B cell (primary cell): ENCODE data around the gene HSD17B12. TPM values are rescaled to one million over a fixed set of nuclear protein-coding genes. Genes with fewer than 3 reads are reported as not detected.

Experiments used
- ATAC-seq: fragments of 200-7000 bp; cut with Tn5 transposase; one replicate; pipeline ENCODE4 v1.10.0; 2021; ENCODE audit warnings: low read depth, mild to moderate bottlenecking, moderate number of reproducible peaks, moderate library complexity
- CTCF ChIA-PET: fragments of 350-600 bp; sonication (Branson Sonifier 250); formaldehyde crosslinking; loops from one replicate; lab custom pipeline; 2021; ENCODE audit warnings: antibody characterized with exemption, inconsistent platforms; lab: Charles Lee
- POLR2A ChIA-PET: fragments of 350-600 bp; sonication (Branson Sonifier 250); formaldehyde crosslinking; loops from one replicate; lab custom pipeline; 2021; ENCODE audit warnings: antibody characterized with exemption; lab: Charles Lee
- DNase-seq: peaks from one replicate; pipeline ENCODE4 v3.0.0; 2013
- H2AFZ ChIP-seq: 2 replicates; pipeline ENCODE4 v1.6.1; 2012; ENCODE audit warnings: mild to moderate bottlenecking, low read depth, low read length; ENCODE audit not compliant: insufficient read depth, poor library complexity, severe bottlenecking
- H3K27ac ChIP-seq, 2 donors: 1 replicate in 1 of 2; 2 replicates in 1 of 2; pipeline ENCODE4 v1.5.1; 2012 to 2013; ENCODE audit warnings: low read length in 2 of 2, mild to moderate bottlenecking in 2 of 2, moderate library complexity in 1 of 2
- H3K27me3 ChIP-seq, 4 experiments: fragments of 200-600 bp in 1 of 4; sonication (generic) in 1 of 4; replicated peaks in 1 of 4; 1 replicate in 2 of 4; 2 replicates in 2 of 4; pipeline versions ENCODE4 v1.6.1 to v1.7.0; 2013 to 2016; ENCODE audit warnings: low read length in 3 of 4, mild to moderate bottlenecking in 2 of 4, mixed read lengths in 1 of 4, moderate library complexity in 1 of 4; ENCODE audit not compliant: insufficient read depth in 4 of 4, control insufficient read depth in 3 of 4; ENCODE audit errors: control extremely low read depth in 1 of 4
- H3K36me3 ChIP-seq, 2 experiments: replicated peaks in 1 of 2; 1 replicate in 1 of 2; 2 replicates in 1 of 2; pipeline versions ENCODE4 v1.6.1 to v1.7.1; 2013; ENCODE audit warnings: low read length in 1 of 2; ENCODE audit not compliant: insufficient read depth in 2 of 2, control insufficient read depth in 1 of 2; ENCODE audit errors: control extremely low read depth in 1 of 2, extremely low read depth in 1 of 2
- H3K4me1 ChIP-seq, 2 donors: fragments of 200-600 bp in 1 of 2; sonication (generic) in 1 of 2; 1 replicate in 1 of 2; 2 replicates in 1 of 2; pipeline versions ENCODE4 v1.5.1 to v1.6.1; 2013 to 2017; ENCODE audit warnings: low read length in 2 of 2; ENCODE audit not compliant: control insufficient read depth in 2 of 2, insufficient read depth in 2 of 2
- H3K4me2 ChIP-seq: replicated peaks from 2 replicates; pipeline ENCODE3; 2012; ENCODE audit warnings: mild to moderate bottlenecking, low read depth, low read length; ENCODE audit not compliant: poor library complexity, severe bottlenecking
- H3K4me3 ChIP-seq, 5 experiments: fragments of 200-600 bp in 1 of 5; sonication (generic) in 1 of 5; 1 replicate in 3 of 5; 2 replicates in 2 of 5; pipeline versions ENCODE4 v1.5.1 to v1.7.0; 2011 to 2016; ENCODE audit warnings: low read length in 4 of 5, mild to moderate bottlenecking in 4 of 5, low read depth in 2 of 5, control low read depth in 1 of 5, moderate library complexity in 1 of 5; ENCODE audit not compliant: insufficient read depth in 1 of 5; ENCODE audit errors: control extremely low read depth in 1 of 5, extremely low read depth in 1 of 5
- H3K79me2 ChIP-seq: fragments of 200-600 bp; sonication (generic); one replicate; pipeline ENCODE4 v1.6.0; 2016; ENCODE audit warnings: low read length; ENCODE audit not compliant: control insufficient read depth, insufficient read depth
- H3K9ac ChIP-seq: fragments of 200-600 bp; sonication (generic); 2 replicates; pipeline ENCODE4 v1.6.1; 2017; ENCODE audit warnings: mild to moderate bottlenecking, low read length, moderate library complexity
- H3K9me3 ChIP-seq, 3 donors: one replicate each; pipeline versions ENCODE4 v1.6.1 to v1.7.1; 2013; ENCODE audit warnings: low read length in 2 of 3; ENCODE audit not compliant: control insufficient read depth in 2 of 3, insufficient read depth in 1 of 3; ENCODE audit errors: control extremely low read depth in 1 of 3
- H4K20me1 ChIP-seq: 2 replicates; pipeline ENCODE4 v1.6.0; 2012; ENCODE audit warnings: mild to moderate bottlenecking, low read length; ENCODE audit not compliant: insufficient read depth, control insufficient read depth, poor library complexity, severe bottlenecking
- H3K27ac Mint-ChIP-seq: one replicate; pipeline ENCODE4 v1.8.0; 2021; ENCODE audit warnings: mixed read lengths
- H3K27me3 Mint-ChIP-seq: one replicate; pipeline ENCODE4 v1.8.0; 2021; ENCODE audit warnings: mixed read lengths
- H3K4me1 Mint-ChIP-seq: one replicate; pipeline ENCODE4 v1.8.0; 2021; ENCODE audit warnings: mixed read lengths
- H3K4me3 Mint-ChIP-seq: one replicate; pipeline ENCODE4 v1.8.0; 2021; ENCODE audit warnings: mixed read lengths
- H3K9me3 Mint-ChIP-seq: one replicate; pipeline ENCODE4 v1.8.0; 2022; ENCODE audit warnings: mixed read lengths; ENCODE audit not compliant: insufficient read depth
- CTCF ChIP-seq: fragments of 200-600 bp; IDR thresholded peaks from one replicate; pipeline ENCODE4 v1.8.0; 2022; ENCODE audit warnings: antibody characterized with exemption, mild to moderate bottlenecking
- EZH2 ChIP-seq: IDR thresholded peaks from 2 replicates; pipeline ENCODE4 v1.6.1; 2012; ENCODE audit warnings: borderline replicate concordance, low read depth, mild to moderate bottlenecking, moderate library complexity, low read length; ENCODE audit not compliant: insufficient read depth, poor library complexity, severe bottlenecking
- WGBS: methylation state at CpG from one replicate; pipeline ENCODE4 v1.1.5; 2013; ENCODE audit warnings: missing lambda C conversion rate; ENCODE audit not compliant: insufficient coverage; 5-methylcytosine and 5-hydroxymethylcytosine counted together
- intact Hi-C: fragments of 100-400 bp; cut with micrococcal nuclease; formaldehyde crosslinking; loops from one replicate; pipeline ENCODE4 v1.10.0; 2022
- polyA plus RNA-seq: library from polyadenylated mRNA; depleted of rRNA; stranded (reverse); fragments of >200 nt; gene quantifications from 2 replicates; pipeline ENCODE4 v1.2.3, GENCODE V29; 2012
- total RNA-seq, 2 donors: library from RNA; stranded (reverse); fragments of 120-200 nt in 1 of 2; gene quantifications; 1 replicate in 1 of 2; 2 replicates in 1 of 2; pipeline versions ENCODE4 v1.2.3 to v1.2.4, GENCODE V29; 2013 to 2022

The HSD17B12 gene
- total and polyA plus RNA-seq, 2 donors (not counting 1 experiment from before 2014, with no cell fraction given): 13.1 to 34.6 TPM

- Histone ChIP-seq H3K36me3 (no peaks in the 10 kb centered on the region), H3K4me2 (no peak overlapping the region), H3K9ac (no peak overlapping the region), H2AFZ (no peak overlapping the region), H3K4me3 (no peak overlapping the region), H3K4me1 (peaks cover 0 to under 1% of the 10 kb centered on the region in 2 donors), H3K79me2 (no peaks in the 10 kb centered on the region), H3K27ac (no peak overlapping the region), H3K9me3 (no peaks in the 10 kb centered on the region), H4K20me1 (no peaks in the 10 kb centered on the region), H3K27me3 (peaks cover 0 to 4% (median 1%) of the 10 kb centered on the region in 4 experiments)
- no peak overlapping the region for H3K4me3 Mint-ChIP-seq
- peaks cover 3% of the 10 kb centered on the region for H3K4me1 Mint-ChIP-seq
- WGBS: 0% methylated on average over 1 of the region's 3 CpGs
- no peak for ATAC-seq
- TF ChIP-seq CTCF (no peak), EZH2 (no peak)
- peaks cover 2% of the 10 kb centered on the region for H3K9me3 Mint-ChIP-seq
- ChIA-PET CTCF (no interaction called here), POLR2A (no interaction called here)
- no peak for DNase-seq
- no peak overlapping the region for H3K27ac Mint-ChIP-seq
- H3K27me3 Mint-ChIP-seq: peaks cover 17% of the 10 kb centered on the region
- intact Hi-C loops: no loop called here
Observed at GRCh38 chr11:43674560-43674959, 6.0 kb upstream of the HSD17B12 start.

GRCh38 chr11:43676933-43677332 lies 3.6 kb upstream of the HSD17B12 start:
- no peak overlapping the region for H2AFZ ChIP-seq
- ChIA-PET POLR2A (no interaction called here), CTCF (no interaction called here)
- no CpG with 5 or more reads among the region's 2 CpGs for WGBS
- H3K4me2 ChIP-seq: no peak overlapping the region
- peaks cover 0 to 4% (median 1%) of the 10 kb centered on the region in 4 experiments for H3K27me3 ChIP-seq
- H3K4me1 Mint-ChIP-seq: peaks cover 18% of the 10 kb centered on the region
- ATAC-seq: no peak
- DNase-seq: no peak
- no peak overlapping the region for H3K27ac ChIP-seq
- H3K9ac ChIP-seq: no peak overlapping the region
- H3K79me2 ChIP-seq: no peaks in the 10 kb centered on the region
- no peak overlapping the region for H3K27ac Mint-ChIP-seq
- TF ChIP-seq EZH2 (no peak), CTCF (no peak)
- H3K4me3 Mint-ChIP-seq: no peak overlapping the region
- peaks cover 2% of the 10 kb centered on the region for H3K9me3 Mint-ChIP-seq
- H3K36me3 ChIP-seq: no peaks in the 10 kb centered on the region
- H4K20me1 ChIP-seq: no peaks in the 10 kb centered on the region
- peaks cover 0 to 5% (median 0%) of the 10 kb centered on the region in 3 donors for H3K9me3 ChIP-seq
- intact Hi-C loops: no loop called here
- peaks cover 6 to 14% of the 10 kb centered on the region in 2 donors for H3K4me1 ChIP-seq
- peaks cover 13% of the 10 kb centered on the region for H3K27me3 Mint-ChIP-seq
- H3K4me3 ChIP-seq: no peak overlapping the region
